Kasumi-1 (cell line): ENCODE data around the gene MOB3B.

Experiments used
- DNase-seq, 2 experiments: peaks; one replicate each; lab custom pipeline; 2025; lab: John Stamatoyannopoulos, UW

The MOB3B gene

GRCh38 chr9:27541740-27542139, 12.1 kb upstream of the MOB3B start:
- no peak for DNase-seq

GRCh38 chr9:27540502-27540901, 10.9 kb upstream of the MOB3B start:
- no peak for DNase-seq

- no peak for DNase-seq
These were observed 10.1 kb upstream of the MOB3B start for GRCh38 chr9:27539479-27540441.

GRCh38 chr9:27538647-27539046, 9.0 kb upstream of the MOB3B start:
- DNase-seq: no peak

GRCh38 chr9:27537756-27538155, 8.1 kb upstream of the MOB3B start:
- no peak for DNase-seq

GRCh38 chr9:27537027-27537435, 7.4 kb upstream of the MOB3B start:
- no peak for DNase-seq

GRCh38 chr9:27536168-27536567, 6.6 kb upstream of the MOB3B start:
- no peak for DNase-seq

GRCh38 chr9:27535701-27536118, 6.1 kb upstream of the MOB3B start:
- DNase-seq: no peak

- DNase-seq: no peak
These were observed 5.1 kb upstream of the MOB3B start for GRCh38 chr9:27534658-27535209.

GRCh38 chr9:27534131-27534530, 4.5 kb upstream of the MOB3B start:
- DNase-seq: no peak

- no peak for DNase-seq
These were observed 3.7 kb upstream of the MOB3B start for GRCh38 chr9:27533311-27533710.

GRCh38 chr9:27532046-27532445, 2.4 kb upstream of the MOB3B start:
- no peak for DNase-seq

- DNase-seq: no peak
These were observed 1.5 kb upstream of the MOB3B start for GRCh38 chr9:27530915-27531755.

- DNase-seq: peak in 1 of 2 experiments; percentile 6
These were observed 713 bp downstream of the MOB3B start for GRCh38 chr9:27528886-27529315.

- DNase-seq: peak; percentile 9 to 14
These were observed 1.3 kb downstream of the MOB3B start for GRCh38 chr9:27528076-27528885.

- no peak for DNase-seq
These were observed 1.9 kb downstream of the MOB3B start for GRCh38 chr9:27527702-27528075.

- DNase-seq: no peak
These were observed 5.4 kb downstream of the MOB3B start, which contains the start of gene IFNK for GRCh38 chr9:27524236-27524635. TSS of gene IFNK (plus strand) at chr9:27524290. CDS start at chr9:27524337, 47 bp downstream.

GRCh38 chr9:27523141-27523540, 6.5 kb downstream of the MOB3B start:
- DNase-seq: no peak

- no peak for DNase-seq
These were observed 8.6 kb downstream of the MOB3B start for GRCh38 chr9:27520986-27521385.

- no peak for DNase-seq
These were observed 9.8 kb downstream of the MOB3B start for GRCh38 chr9:27519466-27520465.
